HG02798 (cell line): ENCODE data around the gene MRPS10.
"Not testable (repeated sequence)": the region's sequence is repeated elsewhere in the genome, so short reads cannot be mapped to it uniquely, and the experiment has no call there.

Source experiments
- ATAC-seq: cut with Tn5 transposase; IDR thresholded peaks from one replicate; pipeline ENCODE4 v1.9.1; 2021; ENCODE audit warnings: mild to moderate bottlenecking; ENCODE audit not compliant: unreplicated experiment, poor library complexity

The MRPS10 gene

GRCh38 chr6:42216495-42216894 lies 1.2 kb downstream of the MRPS10 start:
- ATAC-seq, result not testable (repeated sequence)

DNA sequence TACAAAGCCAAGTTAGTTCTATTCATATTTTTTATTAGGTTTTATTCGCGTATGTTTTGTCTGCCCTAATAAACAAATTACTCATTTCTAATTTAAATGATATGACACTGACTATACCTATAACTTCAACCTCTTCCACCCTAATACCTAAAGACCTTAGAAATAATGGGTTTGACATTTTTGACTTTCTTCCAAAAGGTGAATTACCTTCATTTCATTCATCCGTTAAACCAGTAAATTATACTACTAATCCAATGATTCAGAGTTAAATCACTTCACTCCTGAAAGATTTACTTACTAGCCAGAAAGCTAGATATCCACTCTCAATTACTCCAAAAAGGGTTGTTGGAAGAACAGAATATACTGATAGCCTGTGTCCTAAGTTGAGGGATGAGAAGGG lies 5.2 kb downstream of the MRPS10 start:
- ATAC-seq, result no peak

DNA sequence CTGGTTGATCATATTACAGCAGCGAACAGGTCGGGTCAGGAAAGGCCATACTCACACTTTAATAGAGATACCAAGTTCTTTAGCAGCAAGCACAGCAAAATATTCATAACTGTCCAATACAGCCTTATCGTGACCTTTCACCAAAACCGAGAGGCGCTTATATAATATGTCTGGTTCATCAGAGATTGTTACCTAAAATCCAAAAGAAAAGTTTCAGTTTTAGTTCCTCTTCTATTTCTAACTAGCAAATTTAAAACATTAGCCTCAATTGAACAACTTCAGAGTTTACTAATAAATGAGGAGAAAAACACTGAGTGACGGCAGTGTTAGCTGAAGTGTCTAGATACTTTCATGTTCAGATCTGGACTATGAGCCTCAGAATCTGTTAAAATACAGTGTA lies 5.9 kb downstream of the MRPS10 start:
- peak; percentile 40 for ATAC-seq

DNA sequence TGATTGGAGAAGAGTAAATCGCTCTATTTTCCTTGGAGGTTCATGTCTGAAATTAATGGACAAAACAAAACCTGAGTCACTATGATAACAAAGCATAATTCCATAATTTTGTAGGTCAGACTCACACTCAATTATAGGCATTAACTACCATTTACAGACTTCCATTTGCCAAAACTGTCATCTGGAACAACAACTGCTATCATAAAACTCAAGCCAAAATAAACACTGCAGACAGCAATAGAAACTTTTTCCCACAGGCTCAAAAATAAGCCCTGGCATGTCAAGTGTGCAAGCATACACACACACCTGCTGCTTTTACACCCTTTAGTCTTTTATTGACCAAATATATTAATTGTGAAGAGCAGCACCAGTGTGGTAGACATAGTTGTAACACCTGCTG lies 7.1 kb downstream of the MRPS10 start:
- no peak for ATAC-seq

- not testable (repeated sequence) for ATAC-seq
These were observed 10.1 kb downstream of the MRPS10 start for GRCh38 chr6:42207559-42207958.

DNA sequence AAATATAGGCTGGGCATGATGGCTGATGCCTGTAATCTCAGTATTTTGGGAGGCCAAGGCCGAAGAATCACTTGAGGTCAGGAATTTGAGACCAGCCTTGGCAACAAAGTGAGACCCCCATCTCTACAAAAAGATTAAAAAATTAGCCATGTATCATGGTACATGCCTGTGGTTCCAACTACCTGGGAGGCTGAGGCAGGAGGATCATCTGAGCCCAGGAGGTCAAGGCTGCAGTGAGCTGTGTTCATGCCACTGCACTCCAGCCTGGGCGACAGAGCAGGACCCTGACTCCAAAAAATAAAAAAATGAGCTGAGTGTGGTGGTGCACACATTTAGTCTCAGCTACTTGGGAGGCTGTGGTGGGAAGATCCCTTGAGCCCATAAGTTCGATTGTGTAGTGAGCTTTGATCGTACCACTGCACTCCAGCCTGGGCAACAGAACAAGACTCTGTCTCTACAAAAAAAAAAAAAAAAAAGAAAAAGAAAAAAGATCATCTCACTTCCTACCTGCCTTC lies 12.8 kb downstream of the MRPS10 start:
- no peak for ATAC-seq

GRCh38 chr6:42203183-42203582 lies 14.5 kb downstream of the MRPS10 start:
- ATAC-seq, result no peak

DNA sequence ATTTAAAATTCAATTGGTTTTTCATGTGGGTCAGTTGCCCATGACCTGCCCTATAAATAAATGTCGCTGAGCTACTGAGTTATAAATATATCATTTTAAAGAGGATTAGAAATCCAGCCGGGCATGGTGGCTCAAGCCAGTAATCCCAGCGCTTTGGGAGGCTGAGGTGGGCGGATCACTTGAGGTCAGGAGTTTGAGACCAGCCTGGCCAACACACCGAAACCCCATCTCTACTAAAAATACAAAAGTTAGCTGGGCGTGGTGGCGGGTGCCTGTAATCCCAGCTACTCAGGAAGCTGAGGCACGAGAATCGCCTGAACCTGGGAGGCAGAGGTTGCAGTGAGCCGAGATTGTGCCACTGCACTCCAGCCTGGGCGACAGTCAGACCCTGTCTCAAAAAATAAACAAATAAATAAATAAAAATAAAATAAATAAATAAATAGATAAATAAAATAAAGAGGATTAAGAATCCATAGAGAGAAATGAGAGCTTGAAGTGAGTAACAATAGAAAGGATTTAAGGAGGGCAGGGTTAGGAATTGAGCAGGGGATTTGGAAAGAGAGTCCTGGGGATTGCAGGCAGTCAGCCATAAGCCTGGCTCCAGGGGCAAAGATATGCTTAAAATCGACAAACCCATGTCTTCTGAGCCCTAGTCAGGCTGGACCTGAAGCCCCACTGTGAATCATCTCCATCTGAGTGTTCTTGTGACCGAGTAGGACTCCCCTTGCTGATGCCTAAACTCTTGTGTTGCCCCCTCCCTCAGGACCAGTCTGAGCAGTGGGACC lies 15.3 kb downstream of the MRPS10 start:
- not testable (repeated sequence) for ATAC-seq

- ATAC-seq, result no peak
These were observed 16.3 kb downstream of the MRPS10 start for GRCh38 chr6:42201382-42201781.

- no peak for ATAC-seq
These were observed 17.6 kb downstream of the MRPS10 start for GRCh38 chr6:42200035-42200434.

GRCh38 chr6:42199106-42199981 lies 18.3 kb downstream of the MRPS10 start:
- no peak for ATAC-seq

DNA sequence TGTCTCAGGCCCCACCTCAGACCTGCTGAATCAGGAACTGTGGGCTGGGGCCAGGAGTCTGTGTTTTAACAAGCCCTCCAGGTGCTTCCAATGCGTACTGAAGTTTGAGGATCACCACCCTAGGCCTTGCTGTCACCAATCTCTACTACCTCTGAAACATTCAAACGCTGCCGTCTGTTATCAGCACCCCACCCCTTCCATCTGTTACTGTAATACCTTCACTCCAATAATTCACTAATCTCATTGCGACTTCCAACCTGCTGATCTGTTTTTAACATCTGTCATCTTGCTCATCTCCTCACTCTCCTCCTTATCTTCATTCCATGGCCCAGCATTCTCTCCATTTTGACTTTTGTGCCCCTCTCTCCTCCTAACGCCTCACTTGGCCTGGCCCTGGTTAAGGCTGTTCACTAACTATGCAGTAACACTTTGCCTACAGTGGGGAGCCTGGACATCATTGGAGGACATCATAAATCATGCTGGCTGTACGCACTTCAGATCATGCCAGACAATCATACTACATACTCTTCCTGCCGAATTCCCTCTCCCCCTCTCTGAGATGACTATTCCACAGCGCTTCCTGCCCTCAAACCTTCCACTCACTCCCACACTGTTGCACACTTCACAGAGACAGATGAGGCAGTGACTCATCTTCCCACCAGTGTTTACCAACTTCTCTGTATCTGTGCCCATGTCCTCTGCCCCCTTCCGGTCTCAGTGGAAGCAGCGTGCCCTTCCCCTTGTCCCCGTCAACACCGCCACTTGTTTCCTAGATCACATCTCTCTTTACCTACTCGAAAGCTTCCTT lies 19.9 kb downstream of the MRPS10 start:
- no peak for ATAC-seq

- ATAC-seq, result no peak
These were observed 22.2 kb downstream of the MRPS10 start for GRCh38 chr6:42195415-42195814.

GRCh38 chr6:42194056-42194455 lies 23.6 kb downstream of the MRPS10 start:
- ATAC-seq, result no peak

DNA sequence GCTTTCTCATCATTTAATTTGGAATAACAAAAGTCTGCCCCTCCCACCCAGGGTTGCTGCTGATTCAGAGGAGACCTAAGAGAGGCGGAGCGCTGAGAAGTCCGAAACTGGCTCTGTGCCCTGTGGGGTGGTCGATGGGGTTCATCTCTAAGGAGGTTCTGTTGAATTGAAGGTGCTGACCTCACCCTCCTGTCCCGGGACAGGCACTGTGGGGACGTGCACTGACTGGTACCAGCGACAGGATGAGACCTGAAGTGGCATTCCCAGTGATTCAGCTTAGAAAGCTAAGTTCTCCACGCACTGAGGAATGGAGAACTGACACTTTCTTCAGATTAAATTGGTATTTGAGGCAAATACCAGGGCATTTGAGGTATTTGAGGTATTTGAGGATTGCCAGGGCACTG lies 24.2 kb downstream of the MRPS10 start:
- no peak for ATAC-seq

GRCh38 chr6:42192385-42192784 lies 25.3 kb downstream of the MRPS10 start:
- ATAC-seq, result not testable (repeated sequence)

GRCh38 chr6:42190554-42191183 lies 27.0 kb downstream of the MRPS10 start:
- ATAC-seq, result no peak

- ATAC-seq, result no peak
These were observed 29.3 kb downstream of the MRPS10 start for GRCh38 chr6:42188406-42188805.

DNA sequence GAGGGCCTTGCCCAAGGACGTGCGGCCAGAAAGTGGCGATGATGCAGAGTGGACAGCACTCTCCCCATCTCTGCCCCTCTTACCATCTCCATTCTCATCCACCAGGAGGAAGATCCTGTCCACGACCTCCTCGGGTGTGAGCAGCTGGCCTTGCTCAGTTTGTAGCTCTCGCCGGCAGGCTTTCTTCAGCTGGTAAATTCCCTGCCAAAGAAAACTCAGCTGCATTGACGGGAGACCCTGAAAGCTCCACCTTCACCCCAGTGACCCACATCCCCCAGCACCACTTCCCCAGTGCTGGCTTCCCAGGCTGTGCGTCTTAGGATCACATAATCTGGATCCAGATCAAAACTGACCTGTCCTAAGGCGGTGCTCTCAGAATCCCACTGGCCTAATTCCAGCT lies 32.1 kb downstream of the MRPS10 start:
- no peak for ATAC-seq

- ATAC-seq, result no peak
These were observed 33.2 kb downstream of the MRPS10 start for GRCh38 chr6:42184475-42184874.
